ENCODE measurements around the gene CDC20B.
"Not testable (repeated sequence)": the region's sequence is repeated elsewhere in the genome, so short reads cannot be mapped to it uniquely, and the experiment has no call there.

Gene CDC20B

DNA sequence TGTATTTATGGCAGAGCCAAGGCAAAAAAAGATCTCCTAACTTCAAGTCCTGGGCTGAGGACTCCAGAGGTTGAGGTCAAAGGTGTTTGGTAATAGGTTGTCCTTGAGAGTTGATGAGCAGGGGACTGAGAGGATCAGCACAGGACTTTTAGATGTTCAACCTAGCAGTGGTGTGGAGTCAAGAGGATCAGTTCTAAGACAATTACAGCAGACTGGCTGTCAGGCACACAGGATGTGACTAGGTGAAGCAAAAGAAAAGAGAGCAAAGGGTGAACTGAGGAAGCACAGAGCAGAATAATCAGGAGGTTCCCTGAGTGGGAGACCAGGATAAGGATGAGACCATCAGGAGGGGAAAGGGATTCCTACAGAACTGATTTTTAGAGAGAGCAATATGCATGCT is 59.6 kb downstream of the CDC20B start:
- no peak overlapping the region for H3K9ac ChIP-seq (ENCODE audit: low read depth, low read length)
- peaks cover 4% of the 10 kb centered on the region for H3K4me1 ChIP-seq (ENCODE audit: control insufficient read depth, insufficient read depth, low read length)
- no peak overlapping the region for H3K4me3 ChIP-seq (ENCODE audit: low read depth, low read length)
- no peaks in the 10 kb centered on the region for H3K36me3 ChIP-seq (ENCODE audit: control insufficient read depth, insufficient read depth, low read length)
- no peaks in the 10 kb centered on the region for H3K27me3 ChIP-seq (ENCODE audit: control insufficient read depth, insufficient read depth, low read length)
- no peaks in the 10 kb centered on the region for H3K9me3 ChIP-seq (ENCODE audit: control insufficient read depth, insufficient read depth, low read length)

DNA sequence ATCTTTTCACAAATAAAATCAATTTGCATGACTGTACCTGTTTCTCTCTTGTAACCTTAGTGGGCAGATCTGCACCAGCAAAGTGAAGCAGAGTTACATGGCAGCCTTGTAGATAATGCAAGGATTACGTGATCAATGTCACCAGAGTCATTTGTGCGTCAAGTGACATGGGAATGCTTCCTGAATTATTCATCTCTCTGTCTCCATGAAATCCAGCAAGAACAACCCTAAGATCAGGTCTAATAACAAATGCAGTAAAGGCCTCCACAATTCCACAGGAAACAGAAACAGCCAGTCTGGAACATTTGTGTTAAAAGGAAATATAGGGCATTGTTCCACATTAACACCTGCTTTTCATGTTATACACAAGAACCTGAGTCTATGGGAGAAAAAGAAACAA is 62.8 kb downstream of the CDC20B start:
- no peaks in the 10 kb centered on the region for H3K36me3 ChIP-seq (ENCODE audit: control insufficient read depth, insufficient read depth, low read length)
- H3K27me3 ChIP-seq (ENCODE audit: control insufficient read depth, insufficient read depth, low read length), result no peaks in the 10 kb centered on the region
- no peaks in the 10 kb centered on the region for H3K9me3 ChIP-seq (ENCODE audit: control insufficient read depth, insufficient read depth, low read length)
- H3K4me3 ChIP-seq (ENCODE audit: low read depth, low read length), result no peak overlapping the region
- H3K9ac ChIP-seq (ENCODE audit: low read depth, low read length), result no peak overlapping the region
- peaks cover 4% of the 10 kb centered on the region for H3K4me1 ChIP-seq (ENCODE audit: control insufficient read depth, insufficient read depth, low read length)

DNA sequence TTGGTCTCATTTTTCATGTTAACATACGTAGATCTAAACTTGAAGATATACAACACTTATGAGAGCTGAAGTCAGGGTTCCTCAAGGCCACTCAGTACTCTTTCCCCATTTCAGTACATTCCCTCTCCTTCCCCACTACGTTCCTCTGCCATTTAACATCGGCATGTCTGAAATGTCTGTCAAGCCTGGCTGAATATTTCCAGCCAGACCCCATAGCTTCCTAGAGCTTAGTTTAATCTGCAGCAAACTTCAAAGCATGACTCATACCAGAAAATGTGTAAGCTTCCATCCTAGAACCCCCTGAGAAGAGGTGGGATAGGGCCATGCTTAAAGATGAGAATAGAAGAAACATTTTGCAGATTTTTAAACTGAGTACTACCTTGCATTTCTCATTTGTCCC is 64.3 kb downstream of the CDC20B start:
- H3K9ac ChIP-seq (ENCODE audit: low read depth, low read length), result no peak overlapping the region
- H3K4me1 ChIP-seq (ENCODE audit: control insufficient read depth, insufficient read depth, low read length), result peaks cover 4% of the 10 kb centered on the region
- no peaks in the 10 kb centered on the region for H3K27me3 ChIP-seq (ENCODE audit: control insufficient read depth, insufficient read depth, low read length)
- no peaks in the 10 kb centered on the region for H3K9me3 ChIP-seq (ENCODE audit: control insufficient read depth, insufficient read depth, low read length)
- no peak overlapping the region for H3K4me3 ChIP-seq (ENCODE audit: low read depth, low read length)
- no peaks in the 10 kb centered on the region for H3K36me3 ChIP-seq (ENCODE audit: control insufficient read depth, insufficient read depth, low read length)

DNA sequence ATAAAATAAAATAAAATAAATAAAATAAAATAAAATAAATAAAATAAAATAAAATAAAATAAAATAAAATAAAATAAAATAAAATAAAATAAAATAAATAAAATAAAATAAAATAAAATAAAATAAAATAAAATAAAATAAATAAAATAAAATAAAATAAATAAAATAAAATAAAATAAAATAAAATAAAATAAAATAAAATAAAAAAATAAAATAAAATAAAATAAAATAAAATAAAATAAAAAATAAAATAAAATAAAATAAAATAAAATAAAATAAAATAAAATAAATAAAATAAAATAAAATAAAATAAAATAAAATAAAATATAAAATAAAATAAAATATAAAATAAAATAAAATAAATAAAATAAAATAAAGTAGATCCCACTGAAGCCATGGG is 67.0 kb downstream of the CDC20B start:
- H3K4me1 ChIP-seq (ENCODE audit: control insufficient read depth, insufficient read depth, low read length); H3K4me3 ChIP-seq (ENCODE audit: low read depth, low read length); H3K36me3 ChIP-seq (ENCODE audit: control insufficient read depth, insufficient read depth, low read length); H3K9me3 ChIP-seq (ENCODE audit: control insufficient read depth, insufficient read depth, low read length); H3K9ac ChIP-seq (ENCODE audit: low read depth, low read length); H3K27me3 ChIP-seq (ENCODE audit: control insufficient read depth, insufficient read depth, low read length): not testable (repeated sequence)

DNA sequence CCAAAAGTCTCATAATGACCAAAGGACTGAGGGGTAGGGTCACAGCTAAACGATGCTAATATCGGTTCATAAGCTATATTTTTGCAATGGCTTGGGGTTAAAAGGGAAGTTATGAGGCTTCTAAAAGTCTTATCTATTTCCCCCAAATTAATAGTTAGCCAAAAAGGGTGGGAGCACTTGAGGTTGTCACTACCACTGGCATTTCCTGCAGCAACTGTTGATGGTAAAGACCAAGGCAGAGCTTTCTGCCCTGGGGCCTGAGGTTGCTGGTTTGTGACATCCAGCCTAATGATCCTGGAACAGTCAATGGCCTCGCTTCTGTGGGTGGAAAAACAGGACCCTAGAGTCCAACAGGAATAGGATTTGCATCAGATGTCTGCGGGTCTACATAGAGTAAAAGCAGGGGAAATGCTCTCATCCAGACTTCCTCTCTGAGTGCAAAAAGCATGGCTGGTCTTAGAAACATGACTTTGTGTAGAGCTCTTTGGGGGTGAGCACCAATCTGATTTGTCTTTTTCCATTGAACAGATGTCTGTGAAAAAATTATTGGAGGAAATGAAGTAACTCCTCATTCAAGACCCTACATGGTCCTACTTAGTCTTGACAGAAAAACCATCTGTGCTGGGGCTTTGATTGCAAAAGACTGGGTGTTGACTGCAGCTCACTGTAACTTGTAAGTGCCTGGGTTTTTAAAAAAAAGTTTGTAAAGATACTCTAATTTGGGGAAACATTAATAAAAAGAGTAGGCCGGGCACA is 67.9 kb downstream of the CDC20B start:
- H3K9ac ChIP-seq (ENCODE audit: low read depth, low read length), result no peak overlapping the region
- no peaks in the 10 kb centered on the region for H3K27me3 ChIP-seq (ENCODE audit: control insufficient read depth, insufficient read depth, low read length)
- no peaks in the 10 kb centered on the region for H3K36me3 ChIP-seq (ENCODE audit: control insufficient read depth, insufficient read depth, low read length)
- no peak overlapping the region for H3K4me3 ChIP-seq (ENCODE audit: low read depth, low read length)
- H3K4me1 ChIP-seq (ENCODE audit: control insufficient read depth, insufficient read depth, low read length), result peaks cover under 1% of the 10 kb centered on the region
- no peaks in the 10 kb centered on the region for H3K9me3 ChIP-seq (ENCODE audit: control insufficient read depth, insufficient read depth, low read length)

DNA sequence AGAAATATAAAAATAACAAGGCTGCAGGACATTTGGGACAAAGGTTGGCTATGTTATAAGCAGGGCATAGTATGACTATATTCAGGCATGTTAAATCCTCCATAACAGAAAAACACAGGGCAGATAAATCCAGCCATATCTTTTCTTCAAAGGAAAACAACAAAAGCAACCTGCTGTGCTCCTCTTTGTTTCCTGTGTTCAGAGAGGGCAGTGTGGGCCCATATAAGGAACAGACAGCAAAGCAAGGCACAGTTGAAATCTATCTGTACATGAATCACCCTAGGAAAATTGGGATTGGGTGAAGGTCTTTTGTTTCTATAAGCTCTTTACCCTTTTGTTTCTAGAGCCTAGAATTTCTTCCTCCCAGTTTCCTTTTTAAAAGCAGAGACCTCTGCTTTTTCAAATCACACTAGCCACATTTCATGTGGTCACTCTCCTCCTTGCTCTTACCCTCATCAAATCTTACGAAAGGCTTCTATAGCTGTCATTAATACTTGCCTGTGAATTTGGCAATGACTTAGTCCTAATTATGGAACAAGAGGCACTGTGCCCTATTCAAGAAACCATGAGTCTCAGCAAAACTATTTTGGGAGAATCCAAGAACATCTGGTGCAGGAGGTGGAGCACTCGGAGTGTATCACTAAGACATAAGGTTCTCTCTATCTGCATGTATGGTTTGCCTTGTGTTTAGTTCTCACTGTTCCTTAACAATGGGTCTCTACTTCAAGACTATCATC is 68.8 kb downstream of the CDC20B start:
- H3K36me3 ChIP-seq (ENCODE audit: control insufficient read depth, insufficient read depth, low read length), result no peaks in the 10 kb centered on the region
- H3K4me1 ChIP-seq (ENCODE audit: control insufficient read depth, insufficient read depth, low read length), result no peaks in the 10 kb centered on the region
- H3K4me3 ChIP-seq (ENCODE audit: low read depth, low read length), result no peak overlapping the region
- no peaks in the 10 kb centered on the region for H3K27me3 ChIP-seq (ENCODE audit: control insufficient read depth, insufficient read depth, low read length)
- H3K9ac ChIP-seq (ENCODE audit: low read depth, low read length), result no peak overlapping the region
- no peaks in the 10 kb centered on the region for H3K9me3 ChIP-seq (ENCODE audit: control insufficient read depth, insufficient read depth, low read length)

DNA sequence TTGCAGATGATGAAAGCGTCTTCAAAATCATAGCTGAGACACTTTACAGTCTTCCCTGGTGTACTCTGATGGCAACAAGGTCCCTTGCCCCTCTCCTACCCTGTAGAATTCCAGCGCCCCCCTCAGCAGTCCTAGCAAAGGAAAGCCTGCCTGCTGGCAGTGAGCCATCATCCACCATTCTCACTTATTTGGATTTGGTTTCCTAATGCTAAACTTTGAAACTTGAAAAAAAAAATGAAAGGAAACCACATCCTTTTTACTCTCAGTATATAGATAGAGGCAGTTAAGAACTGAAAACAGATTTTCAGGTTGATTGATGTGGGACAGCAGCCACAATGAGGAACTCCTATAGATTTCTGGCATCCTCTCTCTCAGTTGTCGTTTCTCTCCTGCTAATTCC is 70.6 kb downstream of the CDC20B start, which contains the start of gene GZMA:
Gene GZMA, plus strand, starts transcription at position 299 of the 400 bp plus-strand sequence. Its CDS starts 37 bp downstream, at position 336.
- no peak within 1 kb of the TSS for H3K9ac ChIP-seq (ENCODE audit: low read depth, low read length)

DNA sequence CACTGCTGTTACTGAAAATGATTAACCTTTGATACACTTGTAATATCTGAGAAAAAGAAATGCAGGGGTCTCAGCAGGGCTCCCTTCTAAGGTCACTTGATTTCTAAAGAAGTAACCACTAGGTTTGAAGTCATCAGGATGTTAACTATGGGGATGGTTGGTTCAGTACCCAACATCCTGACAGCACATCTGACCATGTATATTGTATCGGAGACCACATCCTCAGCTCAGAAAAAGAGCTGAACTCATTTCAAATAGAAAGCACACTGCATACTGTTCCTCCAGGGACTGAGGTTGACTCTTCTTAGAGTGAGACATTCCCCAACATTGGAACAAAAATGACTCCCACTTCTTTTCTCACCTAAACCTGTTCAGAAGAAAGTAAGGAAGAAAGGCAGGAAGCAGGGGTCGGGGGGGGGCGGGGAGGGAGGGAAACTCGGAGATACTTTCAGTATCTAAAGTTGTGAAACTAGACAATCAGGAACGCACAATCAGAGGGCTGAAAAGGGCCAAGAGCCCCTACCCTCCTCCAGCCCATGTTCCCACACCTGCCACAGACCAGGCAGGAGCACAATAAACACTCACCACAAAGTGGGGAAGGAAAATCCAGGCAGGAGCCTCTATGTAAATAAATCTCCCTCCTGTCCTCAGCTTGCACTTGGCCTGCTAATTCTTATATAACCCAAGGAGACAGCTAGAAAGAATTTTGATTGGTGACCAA is 71.3 kb downstream of the CDC20B start:
- H3K9me3 ChIP-seq (ENCODE audit: control insufficient read depth, insufficient read depth, low read length), result no peaks in the 10 kb centered on the region
- no peak overlapping the region for H3K9ac ChIP-seq (ENCODE audit: low read depth, low read length)
- H3K4me3 ChIP-seq (ENCODE audit: low read depth, low read length), result no peak overlapping the region
- no peaks in the 10 kb centered on the region for H3K27me3 ChIP-seq (ENCODE audit: control insufficient read depth, insufficient read depth, low read length)
- H3K4me1 ChIP-seq (ENCODE audit: control insufficient read depth, insufficient read depth, low read length), result no peaks in the 10 kb centered on the region
- no peaks in the 10 kb centered on the region for H3K36me3 ChIP-seq (ENCODE audit: control insufficient read depth, insufficient read depth, low read length)

More for the DNA sequence above, 70.6 kb downstream of the CDC20B start, which contains the start of gene GZMA:
- Histone ChIP-seq H3K36me3 (ENCODE audit: control insufficient read depth, insufficient read depth, low read length) (no peaks in the 10 kb centered on the region), H3K27me3 (ENCODE audit: control insufficient read depth, insufficient read depth, low read length) (no peaks in the 10 kb centered on the region), H3K4me3 (ENCODE audit: low read depth, low read length) (no peak within 1 kb of the TSS), H3K9me3 (ENCODE audit: control insufficient read depth, insufficient read depth, low read length) (no peaks in the 10 kb centered on the region), H3K4me1 (ENCODE audit: control insufficient read depth, insufficient read depth, low read length) (no peaks in the 10 kb centered on the region)

DNA sequence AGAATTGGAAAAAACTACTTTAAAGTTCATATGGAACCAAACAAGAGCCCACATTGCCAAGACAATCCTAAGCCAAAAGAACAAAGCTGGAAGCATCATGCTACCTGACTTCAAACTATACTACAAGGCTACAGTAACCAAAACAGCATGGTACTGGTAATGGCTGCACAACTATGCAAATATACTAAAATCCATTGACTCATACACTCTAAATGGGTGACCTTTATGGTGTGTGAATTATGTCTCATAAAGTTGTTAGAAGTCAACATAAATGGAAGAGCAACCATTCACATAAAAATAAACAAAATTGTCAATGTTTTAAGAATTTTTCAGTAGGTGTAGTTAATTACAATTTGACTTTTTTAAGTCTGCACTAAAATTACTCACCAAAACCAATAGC is 71.8 kb downstream of the CDC20B start:
- not testable (repeated sequence) for H3K27me3 ChIP-seq (ENCODE audit: control insufficient read depth, insufficient read depth, low read length); H3K9ac ChIP-seq (ENCODE audit: low read depth, low read length); H3K4me1 ChIP-seq (ENCODE audit: control insufficient read depth, insufficient read depth, low read length); H3K36me3 ChIP-seq (ENCODE audit: control insufficient read depth, insufficient read depth, low read length); H3K4me3 ChIP-seq (ENCODE audit: low read depth, low read length); H3K9me3 ChIP-seq (ENCODE audit: control insufficient read depth, insufficient read depth, low read length)

DNA sequence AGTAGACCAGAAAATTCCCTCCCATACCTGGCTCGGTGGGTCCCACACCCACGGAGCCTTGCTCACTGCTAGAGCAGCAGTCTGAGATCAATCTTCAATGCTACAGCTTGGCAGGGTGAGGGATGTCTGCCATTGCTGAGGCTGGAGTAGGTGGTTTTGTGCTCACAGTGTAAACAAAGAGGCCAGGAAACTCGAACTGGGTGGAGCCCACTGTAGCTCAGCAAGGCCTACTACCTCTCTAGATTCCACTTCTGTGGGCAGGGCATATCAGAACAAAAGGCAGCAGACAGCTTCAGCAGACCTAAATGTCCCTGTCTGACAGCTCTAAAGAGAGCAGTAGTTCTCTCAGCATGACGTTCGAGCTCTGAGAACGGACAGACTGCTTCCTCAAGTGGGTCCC is 76.1 kb downstream of the CDC20B start:
- Histone ChIP-seq H3K27me3 (ENCODE audit: control insufficient read depth, insufficient read depth, low read length) (no peaks in the 10 kb centered on the region), H3K9me3 (ENCODE audit: control insufficient read depth, insufficient read depth, low read length) (no peaks in the 10 kb centered on the region)

DNA sequence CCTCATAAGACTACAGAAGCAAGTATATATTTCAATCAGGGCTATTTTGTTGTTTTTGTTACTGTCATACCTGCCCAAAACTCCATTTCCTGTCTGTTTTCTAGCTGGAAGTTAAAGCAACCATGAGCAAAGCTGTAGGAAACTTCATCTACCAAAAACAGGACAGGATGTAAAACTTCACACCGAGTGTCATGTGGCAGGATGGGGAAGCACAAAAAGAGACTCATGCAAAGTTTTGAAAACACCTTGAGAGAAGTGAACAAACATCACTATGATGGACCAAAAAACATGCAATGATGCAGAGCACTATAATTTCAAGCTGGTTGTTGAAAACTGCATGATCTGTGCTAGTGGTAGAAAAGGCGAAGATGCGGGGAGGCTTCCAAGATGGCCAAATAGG is 76.8 kb downstream of the CDC20B start:
- H3K9me3 ChIP-seq (ENCODE audit: control insufficient read depth, insufficient read depth, low read length), result no peaks in the 10 kb centered on the region
- no peak overlapping the region for H3K4me3 ChIP-seq (ENCODE audit: low read depth, low read length)
- H3K36me3 ChIP-seq (ENCODE audit: control insufficient read depth, insufficient read depth, low read length), result no peaks in the 10 kb centered on the region
- no peak overlapping the region for H3K9ac ChIP-seq (ENCODE audit: low read depth, low read length)
- H3K27me3 ChIP-seq (ENCODE audit: control insufficient read depth, insufficient read depth, low read length), result no peaks in the 10 kb centered on the region
- no peaks in the 10 kb centered on the region for H3K4me1 ChIP-seq (ENCODE audit: control insufficient read depth, insufficient read depth, low read length)

More for the DNA sequence above, 76.1 kb downstream of the CDC20B start:
- Histone ChIP-seq H3K4me3 (ENCODE audit: low read depth, low read length) (no peak overlapping the region), H3K4me1 (ENCODE audit: control insufficient read depth, insufficient read depth, low read length) (no peaks in the 10 kb centered on the region), H3K9ac (ENCODE audit: low read depth, low read length) (no peak overlapping the region), H3K36me3 (ENCODE audit: control insufficient read depth, insufficient read depth, low read length) (no peaks in the 10 kb centered on the region)

Measured in iPS-15b (cell line).